Hepatocyte (in vitro differentiated cells): Measurements from ENCODE around the gene ELK4. TPM values are rescaled to one million over a fixed set of nuclear protein-coding genes. Genes with fewer than 3 reads are reported as not detected.

Experiments used
- DNase-seq: peaks from one replicate; pipeline ENCODE4 v3.0.0-alpha.2; 2016; ENCODE audit warnings: low spot score
- H2AFZ ChIP-seq: fragments of 200-600 bp; sonication (generic); 2 replicates; pipeline ENCODE4 v1.6.0; 2016; ENCODE audit warnings: antibody characterized with exemption, mild to moderate bottlenecking
- H3K27ac ChIP-seq: fragments of 200-600 bp; sonication (generic); 2 replicates; pipeline ENCODE4 v1.5.1; 2016; ENCODE audit warnings: mild to moderate bottlenecking
- H3K27me3 ChIP-seq: fragments of 200-600 bp; sonication (generic); 2 replicates; pipeline ENCODE4 v1.6.1; 2016
- H3K36me3 ChIP-seq: fragments of 200-600 bp; sonication (generic); replicated peaks from 2 replicates; pipeline ENCODE4 v1.5.1; 2016; ENCODE audit warnings: low read depth; ENCODE audit not compliant: insufficient read depth
- H3K4me1 ChIP-seq: fragments of 200-600 bp; sonication (generic); 2 replicates; pipeline ENCODE4 v1.5.1; 2016; ENCODE audit warnings: mild to moderate bottlenecking, moderate library complexity; ENCODE audit not compliant: insufficient read depth
- H3K4me2 ChIP-seq: fragments of 200-600 bp; sonication (generic); 2 replicates; pipeline ENCODE4 v1.6.0; 2016
- H3K4me3 ChIP-seq: fragments of 200-600 bp; sonication (generic); 2 replicates; pipeline ENCODE4 v1.5.1; 2016; ENCODE audit warnings: mild to moderate bottlenecking
- H3K79me2 ChIP-seq: fragments of 200-600 bp; sonication (generic); 2 replicates; pipeline ENCODE4 v1.6.0; 2017; ENCODE audit warnings: mild to moderate bottlenecking
- H3K9me2 ChIP-seq: fragments of 200-600 bp; sonication (generic); replicated peaks from 2 replicates; pipeline ENCODE4 v1.6.0; 2017; ENCODE audit warnings: mild to moderate bottlenecking; ENCODE audit not compliant: insufficient read depth
- H3K9me3 ChIP-seq: fragments of 200-600 bp; sonication (generic); 2 replicates; pipeline ENCODE4 v1.5.1; 2016; ENCODE audit warnings: low read depth, mild to moderate bottlenecking
- H4K20me1 ChIP-seq: fragments of 200-600 bp; sonication (generic); 2 replicates; pipeline ENCODE4 v1.6.0; 2016; ENCODE audit warnings: mild to moderate bottlenecking; ENCODE audit not compliant: insufficient read depth, poor library complexity, severe bottlenecking
- CTCF ChIP-seq: fragments of 200-600 bp; sonication (generic); IDR thresholded peaks from 2 replicates; pipeline ENCODE4 v1.5.1; 2016; ENCODE audit warnings: antibody characterized with exemption, mild to moderate bottlenecking; ENCODE audit not compliant: poor library complexity
- EZH2 ChIP-seq: fragments of 200-600 bp; sonication (generic); IDR thresholded peaks from 2 replicates; pipeline ENCODE4 v1.6.1; 2016; ENCODE audit warnings: antibody characterized with exemption, mild to moderate bottlenecking, borderline replicate concordance
- EZH2phosphoT487 ChIP-seq: fragments of 200-600 bp; sonication (generic); IDR thresholded peaks from one replicate; pipeline ENCODE4 v1.6.1; 2018; ENCODE audit warnings: antibody characterized with exemption, mild to moderate bottlenecking, low read depth, moderate library complexity; ENCODE audit not compliant: unreplicated experiment, severe bottlenecking
- WGBS: methylation state at CpG from one replicate; pipeline ENCODE4 v1.1.6; 2016; ENCODE audit warnings: low lambda C conversion rate; ENCODE audit errors: missing lambda C conversion rate; 5-methylcytosine and 5-hydroxymethylcytosine counted together
- polyA plus RNA-seq: library from polyadenylated mRNA; unstranded; fragments of >200 nt; fragmentation: Nextera tagmentation; extraction: Ambion mirVana; gene quantifications from 2 replicates; pipeline ENCODE4 v1.2.1, GENCODE V29; 2016
- total RNA-seq: library from RNA; depleted of rRNA; stranded (reverse); fragments of >200 nt; gene quantifications from 2 replicates; pipeline ENCODE4 v1.2.3, GENCODE V29; 2014

The ELK4 gene
- total and polyA plus RNA-seq, 2 experiments from 2014 or later = 6.1 to 19.1 TPM

- H2AFZ ChIP-seq = peak overlapping the region; percentile 52
- peaks cover 9% of the 10 kb centered on the region for H3K4me1 ChIP-seq
- WGBS = 76% methylated on average over 14 of the region's 14 CpGs
- no peak overlapping the region for H3K27ac ChIP-seq
- H3K4me3 ChIP-seq = no peak overlapping the region
- H4K20me1 ChIP-seq = no peaks in the 10 kb centered on the region
- no peaks in the 10 kb centered on the region for H3K9me3 ChIP-seq
- no peaks in the 10 kb centered on the region for H3K36me3 ChIP-seq
- H3K9me2 ChIP-seq = no peaks in the 10 kb centered on the region
- DNase-seq = no peak
- TF ChIP-seq EZH2phosphoT487 (no peak), EZH2 (no peak), CTCF (no peak)
- peak overlapping the region; percentile 91 for H3K4me2 ChIP-seq
- no peaks in the 10 kb centered on the region for H3K27me3 ChIP-seq
- H3K79me2 ChIP-seq = no peaks in the 10 kb centered on the region
These were observed 39.3 kb downstream of the ELK4 start for GRCh38 chr1:205592443-205593003.

GRCh38 chr1:205591522-205592351, 40.1 kb downstream of the ELK4 start:
- Histone ChIP-seq H3K27ac (peak overlapping the region; percentile 70), H3K27me3 (no peaks in the 10 kb centered on the region)

GRCh38 chr1:205590777-205591513, 40.9 kb downstream of the ELK4 start:
- Histone ChIP-seq H3K27me3 (no peaks in the 10 kb centered on the region), H2AFZ (no peak overlapping the region), H3K4me2 (no peak overlapping the region), H4K20me1 (no peaks in the 10 kb centered on the region), H3K79me2 (no peaks in the 10 kb centered on the region), H3K9me2 (no peaks in the 10 kb centered on the region), H3K36me3 (no peaks in the 10 kb centered on the region), H3K27ac (no peak overlapping the region), H3K4me1 (peaks cover 7% of the 10 kb centered on the region), H3K9me3 (no peaks in the 10 kb centered on the region), H3K4me3 (no peak overlapping the region)
- no peak for DNase-seq
- TF ChIP-seq CTCF (no peak), EZH2phosphoT487 (no peak), EZH2 (no peak)
- WGBS = 75% methylated on average over 9 of the region's 9 CpGs

More at GRCh38 chr1:205591522-205592351, 40.1 kb downstream of the ELK4 start:
- H2AFZ ChIP-seq = peak overlapping the region; percentile 86
- no peaks in the 10 kb centered on the region for H4K20me1 ChIP-seq
- peaks cover 7% of the 10 kb centered on the region for H3K4me1 ChIP-seq
- no peaks in the 10 kb centered on the region for H3K9me2 ChIP-seq
- H3K79me2 ChIP-seq = no peaks in the 10 kb centered on the region
- H3K9me3 ChIP-seq = no peaks in the 10 kb centered on the region
- TF ChIP-seq CTCF (peak; percentile 98), EZH2 (no peak), EZH2phosphoT487 (no peak)
- WGBS = 7% methylated on average over 40 of the region's 40 CpGs
- peak overlapping the region; percentile 91 for H3K4me2 ChIP-seq
- H3K36me3 ChIP-seq = no peaks in the 10 kb centered on the region
- DNase-seq = peak; percentile 91
- no peak overlapping the region for H3K4me3 ChIP-seq
